NCI-H345 treated with DMSO at 0.1 percent for 48 hours (cell line): ENCODE results near the gene MS4A6E.
A peak's percentile ranks its signal among the peaks of the same experiment; 100 is the strongest.
"Not testable (repeated sequence)": the region's sequence is repeated elsewhere in the genome, so short reads cannot be mapped to it uniquely, and the experiment has no call there.

ENCODE experiments used
- DNase-seq: peaks from one replicate; lab custom pipeline; 2025; ENCODE audit not compliant: unreplicated experiment; lab: John Stamatoyannopoulos, UW

Gene MS4A6E

DNA sequence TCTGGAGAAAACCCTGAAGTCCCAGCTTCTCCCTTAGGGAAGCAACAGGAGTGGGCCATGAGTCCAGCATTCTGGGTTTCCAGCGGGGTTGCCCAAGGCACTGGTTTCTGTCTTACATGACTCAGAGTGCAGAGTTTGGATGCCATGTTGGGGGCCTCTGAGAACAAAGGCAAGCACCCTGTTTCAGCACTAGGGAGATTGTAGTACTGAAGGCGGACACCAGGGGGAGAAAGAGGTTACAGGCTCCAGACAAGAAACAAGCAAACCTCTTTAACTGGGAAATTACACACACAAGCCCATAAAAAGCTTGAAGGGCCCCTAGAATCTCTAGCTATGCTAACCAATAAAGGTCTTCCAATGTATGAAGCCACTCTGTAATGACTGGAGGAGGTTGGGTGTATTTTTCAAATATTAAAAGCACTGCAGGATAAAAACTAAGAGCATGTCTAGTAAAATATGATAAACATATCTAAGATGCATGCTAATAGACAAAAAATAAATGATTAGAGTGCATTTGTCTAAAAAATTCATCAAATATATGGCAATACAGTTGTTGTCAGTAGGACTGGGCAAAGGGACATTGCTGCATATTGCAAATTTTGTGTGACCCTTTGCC is 7.1 kb downstream of the MS4A6E start:
- DNase-seq, result no peak

DNA sequence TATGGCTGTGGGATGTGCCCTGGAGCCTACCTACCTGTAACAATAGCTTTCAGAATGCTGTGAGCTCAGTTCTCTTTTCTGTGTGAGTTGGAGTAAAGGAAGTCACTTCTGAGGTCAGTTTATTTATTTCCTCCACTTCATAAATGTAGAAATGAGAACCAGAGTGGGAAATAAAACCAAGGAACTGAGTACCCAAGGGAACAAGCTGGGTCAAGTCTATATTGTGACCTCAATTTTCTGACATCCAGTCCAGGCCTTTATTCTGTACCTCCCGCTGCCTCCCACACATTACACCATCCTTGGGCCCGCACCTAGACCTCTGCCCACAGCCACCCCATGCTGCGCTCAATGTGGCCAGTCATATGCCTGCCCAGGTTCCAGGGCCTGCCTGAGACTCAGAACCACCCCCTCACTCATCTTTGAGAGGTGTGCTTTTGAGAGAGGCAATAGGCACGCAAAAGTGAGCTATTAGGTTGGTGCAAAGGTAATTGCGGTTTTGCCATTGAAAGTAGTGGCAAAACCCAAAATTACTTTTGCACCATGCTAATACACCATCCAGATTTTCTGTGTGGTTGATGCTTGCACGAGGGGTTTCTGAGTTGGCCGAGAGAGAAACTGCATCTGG is 9.8 kb downstream of the MS4A6E start:
- DNase-seq, result no peak

DNA sequence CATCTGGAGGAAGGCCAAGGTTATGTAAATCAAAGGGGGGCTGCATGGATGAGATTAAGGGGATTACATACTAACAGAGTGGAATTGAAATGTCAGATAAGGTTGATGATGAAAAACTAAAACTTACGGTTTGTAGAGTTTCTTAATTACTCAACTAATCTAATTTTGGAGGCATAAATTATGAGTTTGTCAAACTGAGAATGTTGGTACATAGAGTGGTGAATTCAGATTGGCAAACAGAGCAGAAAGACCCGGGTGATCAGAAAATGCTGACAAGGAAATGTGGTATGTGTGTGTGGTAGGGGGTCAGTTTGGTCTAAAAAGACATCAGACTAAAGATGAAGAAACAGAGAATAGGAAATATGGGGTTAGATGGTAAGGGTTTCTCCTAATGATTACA is 11.0 kb downstream of the MS4A6E start:
- DNase-seq, result no peak

DNA sequence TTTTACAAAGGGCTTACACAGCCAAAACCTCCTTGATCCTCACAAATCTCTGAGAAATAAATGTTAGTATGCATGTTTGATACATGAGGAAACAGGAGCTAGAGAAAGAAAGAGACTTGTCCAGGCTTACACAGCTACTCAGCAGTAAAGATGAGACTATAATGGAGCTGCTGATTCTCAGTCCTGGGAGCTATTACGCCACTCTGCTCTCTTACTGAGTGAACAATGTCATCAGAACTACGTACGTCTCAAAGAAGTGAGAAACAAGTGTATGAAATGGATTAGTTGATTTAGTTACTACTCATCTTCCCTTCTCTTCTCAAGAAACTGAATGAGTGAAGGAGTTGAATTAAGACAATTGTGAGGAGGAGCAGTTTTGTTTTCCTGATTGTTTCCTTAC is 12.3 kb downstream of the MS4A6E start:
- DNase-seq, result no peak

DNA sequence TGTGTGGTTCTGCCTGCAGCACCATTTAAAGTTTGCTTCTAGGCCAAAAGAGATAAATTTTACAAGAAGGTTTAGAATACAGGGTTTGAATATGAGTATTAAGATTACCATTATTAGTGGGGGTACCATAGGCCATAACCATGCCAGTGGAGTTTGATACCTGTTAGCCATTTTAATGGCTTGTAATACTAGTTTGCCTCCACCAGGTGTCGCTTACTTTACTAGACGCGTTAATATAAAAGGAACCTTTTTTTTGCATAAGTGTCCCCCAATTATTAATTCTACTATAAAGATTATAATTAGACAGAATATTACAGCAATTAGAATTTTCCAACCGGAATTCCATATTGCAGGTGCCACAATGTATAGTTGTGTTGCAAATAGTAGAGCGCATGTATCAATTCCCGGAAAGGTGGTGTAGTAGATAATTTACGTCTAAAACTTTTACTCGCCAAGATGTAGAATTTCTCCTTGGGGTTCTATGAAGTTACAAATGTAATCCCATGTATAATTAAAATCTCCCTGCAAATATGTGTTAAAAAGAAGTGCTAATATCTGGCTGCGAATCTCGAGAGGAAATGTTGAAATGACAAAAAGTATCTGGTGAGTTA is 16.1 kb downstream of the MS4A6E start:
- DNase-seq, result no peak

DNA sequence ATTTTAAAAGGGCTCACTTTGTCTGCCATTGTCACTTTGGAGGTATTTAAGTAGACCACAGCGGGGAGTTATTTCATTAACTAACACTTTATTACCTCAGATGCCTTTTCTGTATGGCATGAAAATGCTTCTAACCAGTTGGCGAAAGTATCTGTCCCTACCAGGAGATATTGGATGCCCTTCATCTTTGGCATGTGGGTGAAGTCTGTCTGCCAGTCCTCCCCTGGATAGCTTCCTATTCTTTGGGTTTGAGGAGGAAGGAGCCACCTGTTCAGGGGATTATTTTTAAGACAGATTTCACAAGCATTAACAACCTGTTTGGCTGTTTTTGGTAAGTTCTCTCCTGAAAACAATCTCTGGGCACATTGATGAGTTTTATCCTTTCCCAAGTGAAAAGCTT is 17.1 kb downstream of the MS4A6E start:
- no peak for DNase-seq

DNA sequence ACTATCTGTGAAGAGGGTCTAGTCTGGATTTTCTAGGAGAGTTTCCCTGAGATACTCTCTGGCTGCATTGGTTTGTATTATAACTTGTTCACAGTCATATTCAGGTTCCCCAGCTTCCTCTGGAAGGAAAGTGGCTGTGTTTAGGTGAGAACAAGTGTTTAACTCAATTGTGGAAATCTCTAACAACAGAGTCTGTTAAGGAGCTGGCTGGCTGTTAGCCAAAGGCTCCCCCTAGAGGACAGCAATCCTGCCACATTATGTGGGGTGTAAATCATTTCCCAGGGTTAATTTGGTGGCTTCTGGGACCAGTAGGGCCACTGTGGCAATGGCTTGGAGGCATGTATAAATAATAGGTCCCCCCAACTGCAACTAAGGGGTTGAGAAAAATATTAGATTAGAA is 18.4 kb downstream of the MS4A6E start:
- no peak for DNase-seq

DNA sequence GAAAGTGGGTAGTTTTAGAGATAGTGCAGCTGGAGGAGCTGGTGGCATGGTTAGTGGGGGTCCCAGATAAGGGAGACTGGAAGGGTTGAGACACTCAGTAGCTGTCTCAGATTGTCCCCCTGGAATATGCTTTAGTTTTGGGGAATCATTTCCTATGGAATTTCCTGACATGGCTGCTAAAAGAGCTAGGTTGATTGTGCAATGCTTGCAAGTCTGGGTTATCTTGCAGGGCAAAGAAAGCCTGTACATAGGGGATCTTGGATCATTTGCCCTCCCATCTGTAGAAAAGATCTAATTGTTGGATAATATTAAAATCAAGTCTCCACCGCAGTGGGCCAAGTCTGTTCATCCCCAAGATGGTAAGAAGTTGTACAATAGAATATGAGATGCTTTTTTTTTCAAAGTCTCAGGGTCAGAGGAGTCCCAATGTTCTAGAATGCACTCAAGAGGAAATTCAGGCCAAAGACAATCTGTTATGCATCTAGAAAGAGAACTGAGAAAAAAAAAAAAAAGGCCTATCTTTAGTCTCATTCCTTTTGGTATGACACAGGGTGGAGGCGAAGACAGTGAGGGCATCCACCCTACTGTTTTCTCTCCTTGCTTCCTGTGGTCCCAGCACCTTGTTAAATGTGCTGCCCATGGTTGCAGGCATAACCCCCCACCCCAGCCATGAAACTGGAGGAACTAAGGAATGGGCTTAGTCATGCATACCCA is 20.2 kb downstream of the MS4A6E start:
- no peak for DNase-seq

DNA sequence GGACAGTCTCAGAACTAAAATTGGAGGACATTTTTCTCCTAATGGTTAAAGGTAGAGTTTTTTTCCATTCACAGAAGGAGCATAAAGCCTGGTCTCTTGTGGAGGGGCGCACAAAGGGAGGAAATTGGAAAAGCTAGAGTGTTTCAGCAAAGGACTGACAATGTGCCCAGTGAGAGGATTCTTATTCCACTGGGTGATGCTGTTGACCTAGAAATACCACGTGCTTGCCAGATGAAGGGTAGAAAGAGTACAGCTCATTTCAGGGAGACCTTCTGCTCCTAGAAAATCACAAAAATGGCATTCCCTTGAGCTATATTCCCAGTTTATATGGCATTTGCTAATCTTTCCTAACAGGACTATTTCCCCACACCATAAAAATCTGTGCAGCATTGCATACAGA is 21.1 kb downstream of the MS4A6E start:
- DNase-seq, result no peak

DNA sequence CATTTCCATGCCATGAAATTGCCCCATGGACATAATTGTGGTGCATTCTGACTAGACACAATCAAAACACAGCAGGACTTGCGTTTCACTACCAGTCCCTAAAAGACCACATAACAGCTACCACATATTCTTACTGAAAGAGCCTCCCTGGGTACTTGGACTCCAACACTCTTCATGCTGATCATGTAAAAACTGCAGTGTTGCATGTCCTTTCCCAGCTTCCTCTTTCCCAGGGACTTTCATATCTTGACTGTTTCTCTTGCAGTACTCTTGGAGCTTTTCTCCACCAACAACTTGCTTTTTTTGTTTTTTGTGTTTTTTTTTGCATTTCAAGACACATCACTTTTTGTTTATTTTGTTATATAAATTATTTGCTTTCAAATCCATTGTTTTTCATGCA is 22.9 kb downstream of the MS4A6E start:
- no peak for DNase-seq

DNA sequence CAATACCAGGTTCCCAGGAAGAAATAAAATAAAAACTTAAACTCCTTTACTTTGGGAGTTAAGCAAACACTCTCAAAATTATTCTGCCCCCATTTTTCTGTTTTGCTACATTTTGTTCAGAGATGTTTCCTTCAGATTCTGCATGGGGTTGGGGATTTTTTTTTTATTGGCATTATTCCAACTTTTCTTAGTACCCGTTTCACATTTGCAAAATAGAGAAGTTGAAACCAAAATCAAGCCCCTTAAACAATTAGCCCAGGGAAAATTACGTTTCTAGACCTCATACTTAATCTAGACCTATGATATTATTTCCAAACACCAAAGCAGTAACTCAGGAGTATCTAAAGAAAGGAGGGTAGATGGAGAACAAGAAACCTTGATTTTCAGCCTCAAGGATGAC is 30.7 kb downstream of the MS4A6E start:
- no peak for DNase-seq

DNA sequence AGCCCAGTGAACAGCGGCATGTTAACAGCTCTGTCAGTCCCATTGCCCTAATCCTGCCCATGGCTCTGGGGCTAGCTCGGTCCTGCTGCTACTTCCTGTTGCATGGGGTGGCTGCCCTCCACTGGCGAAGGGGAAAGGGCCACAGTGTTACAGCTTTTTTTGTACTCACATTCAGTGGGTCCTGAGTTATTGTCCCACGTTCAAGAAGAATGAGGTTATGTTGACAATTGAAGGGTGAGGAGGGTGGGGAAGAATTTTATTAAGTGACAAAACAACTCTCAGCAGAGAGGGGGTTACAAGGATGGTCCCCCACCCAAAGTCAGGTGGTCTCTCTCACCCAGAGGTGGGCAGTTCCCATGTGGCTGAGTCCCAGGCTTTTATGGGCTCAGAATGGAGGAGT is 33.6 kb downstream of the MS4A6E start:
- DNase-seq, result no peak

DNA sequence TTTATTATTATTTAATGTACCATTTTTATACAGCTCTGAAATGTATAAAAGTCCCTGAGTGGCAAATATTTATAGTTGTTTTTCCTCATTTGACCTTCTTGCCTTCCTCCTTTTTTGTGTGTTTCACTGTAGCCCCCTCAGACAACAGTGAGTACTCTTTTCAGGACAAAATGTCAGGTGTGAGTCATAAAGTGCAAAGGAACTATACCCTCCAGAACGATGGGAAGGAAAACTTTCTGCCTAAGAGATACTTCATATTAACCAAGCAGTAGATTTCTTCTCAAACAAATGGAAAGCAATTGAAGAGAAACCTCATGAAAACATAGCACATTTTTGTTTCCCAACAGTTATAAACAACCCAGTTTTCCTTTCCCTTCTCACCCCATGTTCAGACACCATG is 35.2 kb downstream of the MS4A6E start:
- no peak for DNase-seq

DNA sequence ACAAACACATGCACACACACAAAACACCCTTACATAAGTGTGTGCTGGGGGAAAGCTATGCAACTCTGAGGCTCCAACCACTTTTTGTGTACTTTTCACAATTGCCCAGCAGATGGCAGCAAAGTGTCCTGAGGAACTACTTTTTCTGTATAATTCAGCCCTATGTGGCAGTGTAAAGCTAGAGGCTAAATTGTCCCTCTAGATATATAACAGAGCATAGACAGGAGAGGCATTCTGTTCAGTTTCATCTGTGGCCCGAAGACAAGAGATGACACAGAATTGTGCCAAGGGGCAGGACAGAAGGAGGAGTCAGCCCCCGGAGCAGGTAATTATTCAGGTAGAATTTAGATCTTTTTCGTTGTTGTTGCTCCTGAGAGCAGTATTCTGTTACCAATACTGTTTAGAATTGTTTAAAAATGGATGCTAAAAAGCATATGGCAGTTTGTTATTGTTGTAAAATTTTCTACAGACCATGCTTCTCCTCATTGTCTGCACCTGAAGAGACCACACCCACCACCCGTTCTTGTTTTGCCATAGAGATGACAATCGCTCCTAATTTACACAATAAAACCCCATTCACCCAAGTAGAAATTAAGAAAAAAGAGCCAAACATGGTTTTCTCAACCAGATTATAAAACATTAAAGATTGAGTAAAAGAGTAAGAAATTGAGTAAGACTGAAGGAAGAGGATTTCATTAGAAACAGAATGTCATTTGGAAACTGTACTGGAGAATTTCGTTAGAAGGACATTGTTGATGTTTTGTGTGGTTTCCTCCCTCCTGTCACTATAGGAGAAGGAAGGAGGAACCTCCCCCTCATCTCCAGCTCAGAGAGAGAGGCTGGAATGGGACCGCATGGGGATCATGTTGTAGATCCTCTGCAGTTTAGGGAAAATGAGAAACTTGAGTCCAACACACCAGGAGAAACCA is 36.8 kb downstream of the MS4A6E start:
- peak; percentile 11 for DNase-seq

DNA sequence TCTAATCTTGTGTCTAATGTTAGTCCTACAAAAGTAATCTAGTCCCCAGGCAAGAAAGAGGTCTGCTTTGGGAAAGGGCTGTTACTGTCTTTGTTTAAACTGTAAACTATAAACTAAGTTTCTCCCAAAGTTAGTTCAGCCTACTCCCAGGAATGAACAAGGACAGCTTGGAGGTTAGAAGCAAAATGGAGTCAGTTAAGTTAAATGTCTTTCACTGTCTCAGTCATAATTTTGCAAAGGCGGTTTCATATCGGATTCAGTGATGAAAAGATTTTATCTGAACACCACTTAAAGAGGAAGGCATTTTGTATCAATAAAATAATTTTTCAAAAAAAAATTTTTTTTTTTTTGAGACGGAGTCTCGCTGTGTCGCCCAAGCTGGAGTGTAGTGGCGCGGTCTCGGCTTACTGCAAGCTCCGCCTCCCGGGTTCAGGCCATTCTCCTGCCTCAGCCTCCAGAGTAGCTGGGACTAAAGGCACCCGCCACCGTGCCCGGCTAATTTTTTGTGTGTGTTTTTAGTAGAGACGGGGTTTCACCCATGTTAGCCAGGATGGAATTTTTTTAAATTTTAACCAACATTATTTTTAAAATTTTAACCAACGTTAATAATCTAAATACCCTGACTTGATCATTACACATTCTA is 39.3 kb downstream of the MS4A6E start:
- not testable (repeated sequence) for DNase-seq

DNA sequence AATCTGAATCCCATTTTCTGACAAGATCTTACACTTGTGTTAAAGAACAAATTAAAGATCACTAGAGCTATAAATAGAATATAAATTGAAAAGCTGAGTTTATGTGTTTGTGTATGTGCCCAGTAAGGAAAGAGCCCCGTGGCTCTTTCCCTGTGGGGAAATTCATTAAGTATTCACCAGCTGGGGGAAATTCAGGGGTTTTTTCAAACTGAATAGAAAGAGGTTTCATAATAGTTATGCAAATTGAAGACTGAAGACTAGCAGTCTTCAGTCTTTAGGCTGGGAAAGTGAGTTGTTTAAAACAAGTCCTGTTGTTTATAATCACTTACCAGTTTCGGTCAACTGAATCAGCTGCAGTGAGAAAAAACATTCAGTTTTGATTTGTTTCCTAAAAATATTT is 40.0 kb downstream of the MS4A6E start:
- no peak for DNase-seq

DNA sequence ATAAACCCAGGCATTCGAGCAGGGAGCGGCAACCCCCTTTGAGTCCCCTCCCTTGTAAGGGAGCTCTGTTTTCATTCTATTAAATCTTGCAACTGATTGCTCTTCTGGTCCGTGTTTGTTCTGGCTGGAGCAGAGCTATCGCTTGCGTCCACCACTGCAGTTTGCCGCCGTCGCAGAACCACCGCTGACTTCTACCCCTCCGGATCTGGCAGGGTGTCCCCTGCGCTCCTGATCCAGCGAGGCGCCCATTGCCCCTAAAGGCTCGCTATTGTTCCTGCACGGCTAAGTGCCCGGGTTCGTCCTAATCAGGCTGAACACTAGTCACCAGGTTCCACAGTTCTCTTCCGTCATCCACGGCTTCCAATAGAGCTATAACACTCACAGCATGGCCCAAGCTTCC is 40.8 kb downstream of the MS4A6E start:
- no peak for DNase-seq

DNA sequence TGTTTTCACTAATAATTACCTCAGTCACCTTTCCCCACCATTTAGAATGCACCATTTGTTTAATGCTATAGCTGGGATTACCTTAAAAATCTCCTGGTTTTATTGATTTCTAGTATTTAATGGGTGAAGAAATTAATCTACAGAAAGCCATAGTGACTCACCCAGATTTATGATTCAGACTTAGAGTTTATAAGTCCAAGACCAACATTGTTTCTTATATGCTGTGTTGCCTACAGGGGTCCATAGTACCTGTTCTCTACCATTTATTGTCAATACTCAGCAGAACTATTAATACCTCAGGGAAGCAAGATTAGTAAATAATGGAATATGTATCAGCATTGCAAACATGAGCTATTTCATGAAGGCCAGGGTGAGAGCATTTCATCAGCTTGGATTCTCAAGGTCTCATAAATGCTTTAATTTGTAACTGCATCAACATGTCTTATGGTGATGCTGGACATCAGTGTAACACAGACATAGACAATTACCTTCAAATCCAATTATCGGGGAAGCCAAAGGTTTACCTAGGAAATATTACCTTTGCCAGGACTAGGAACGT is 43.3 kb downstream of the MS4A6E start:
- no peak for DNase-seq

DNA sequence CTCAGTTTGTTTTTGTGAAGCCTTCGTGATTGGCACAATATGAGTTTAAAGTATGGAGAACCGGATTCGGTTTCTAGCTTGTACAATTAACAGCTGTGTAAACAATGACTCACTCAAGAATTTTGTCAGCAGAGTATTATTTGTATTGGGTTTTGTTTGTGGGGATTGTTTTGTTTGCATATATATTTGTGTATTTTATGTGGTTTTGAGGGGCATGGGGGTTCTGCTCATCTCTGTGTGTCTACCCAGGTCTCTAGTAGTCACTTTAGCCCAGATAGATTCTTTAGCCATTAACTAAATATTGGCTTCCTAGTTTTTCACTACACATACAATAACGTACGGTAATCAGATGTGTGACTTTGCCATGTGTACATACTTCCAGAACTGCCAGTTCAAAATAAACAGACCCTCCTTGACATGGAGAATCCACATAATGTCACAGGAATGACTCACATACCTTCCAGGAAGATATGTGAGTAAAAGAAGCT is 43.8 kb downstream of the MS4A6E start:
- peak; percentile 15 for DNase-seq

DNA sequence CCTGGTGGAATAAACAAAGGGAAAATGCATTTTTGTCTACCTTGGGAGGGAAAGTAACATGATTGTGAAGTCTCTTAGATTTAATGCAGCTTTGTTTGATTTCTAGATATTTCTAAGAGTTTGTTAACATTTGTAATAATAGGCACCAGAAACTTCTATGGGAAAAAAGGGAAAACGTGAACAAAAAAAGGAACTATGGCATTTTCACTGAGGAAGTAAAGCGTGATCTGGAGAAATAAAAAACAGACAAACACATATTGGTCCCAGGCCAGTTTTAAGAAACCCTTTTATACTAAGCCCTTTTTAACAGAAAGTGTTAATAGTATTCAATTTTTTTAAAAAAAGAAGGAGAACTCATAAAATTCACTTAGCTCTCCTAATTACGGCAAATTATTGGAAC is 44.3 kb downstream of the MS4A6E start:
- no peak for DNase-seq
